ENCODE data around the gene NPBWR2.

GRCh38 chr20:64153861-64154589 lies 46.7 kb upstream of the NPBWR2 start:
- TF ChIP-seq CTCF (optimal IDR thresholded peaks at IDR 0.05 in 1 of 3, IDR thresholded peaks at IDR 0.05 in 1 of 3, conservative IDR thresholded peaks at IDR 0.05 in 1 of 3; ENCODE audit: extremely low read depth in 1 of 3, insufficient read depth in 2 of 3, low read length in 3 of 3) (no peak), EZH2 (IDR thresholded peaks at IDR 0.05; ENCODE audit: low read length) (no peak)

Measured in keratinocyte (primary cell).